ENCODE data around the gene PLPPR1.

Gene PLPPR1

GRCh38 chr9:101309139-101309538 lies 280.6 kb downstream of the PLPPR1 start:
- ChIA-PET CTCF (interaction anchor here (0.8 kb wide), 1 partner anchor 707 kb away, joined by 4 read pairs; no protein-coding TSS in a partner anchor), POLR2A (ENCODE audit: low non-redundant PET) (no interaction called here)
- DNase-seq (ENCODE audit: low spot score) = no peak
- no peak overlapping the region for H3K27ac ChIP-seq
- no peak for TF ChIP-seq CTCF (conservative IDR thresholded peaks at IDR 0.05; ENCODE audit: low read depth)

GRCh38 chr9:101311191-101311590 lies 282.7 kb downstream of the PLPPR1 start:
- DNase-seq (ENCODE audit: low spot score) = no peak
- POLR2A ChIA-PET (ENCODE audit: low non-redundant PET) = interaction anchor here (0.9 kb wide), 1 partner anchor 712 kb away, joined by 3 read pairs; no protein-coding TSS in a partner anchor
- H3K27ac ChIP-seq = no peak overlapping the region
- CTCF ChIA-PET = interaction anchor here (0.7 to 2.4 kb wide), 15 partner anchors 8 to 709 kb away, joined by 3 to 42 read pairs (median 5); no protein-coding TSS in a partner anchor
- no peak for TF ChIP-seq CTCF (conservative IDR thresholded peaks at IDR 0.05; ENCODE audit: low read depth)

GRCh38 chr9:101311758-101312420 lies 283.4 kb downstream of the PLPPR1 start:
- TF ChIP-seq CTCF (conservative IDR thresholded peaks at IDR 0.05; ENCODE audit: low read depth) = peak; percentile 84
- DNase-seq (ENCODE audit: low spot score) = peak; percentile 70
- CTCF ChIA-PET = interaction anchor here (0.5 to 2.4 kb wide), 20 partner anchors 8 to 987 kb away, joined by 3 to 42 read pairs (median 4); no protein-coding TSS in a partner anchor
- H3K27ac ChIP-seq = no peak overlapping the region
- POLR2A ChIA-PET (ENCODE audit: low non-redundant PET) = interaction anchor here (0.9 kb wide), 1 partner anchor 713 kb away, joined by 3 read pairs; no protein-coding TSS in a partner anchor

- CTCF ChIA-PET = interaction anchor here (0.9 to 2.4 kb wide), 4 partner anchors 30 to 711 kb away, joined by 3 to 42 read pairs (median 6); no protein-coding TSS in a partner anchor
- H3K27ac ChIP-seq = no peak overlapping the region
- DNase-seq (ENCODE audit: low spot score) = no peak
- no peak for TF ChIP-seq CTCF (conservative IDR thresholded peaks at IDR 0.05; ENCODE audit: low read depth)
- POLR2A ChIA-PET (ENCODE audit: low non-redundant PET) = no interaction called here
These were observed 284.1 kb downstream of the PLPPR1 start for GRCh38 chr9:101312661-101313060.

GRCh38 chr9:101315112-101315450 lies 286.6 kb downstream of the PLPPR1 start:
- POLR2A ChIA-PET (ENCODE audit: low non-redundant PET) = no interaction called here
- no peak for TF ChIP-seq CTCF (conservative IDR thresholded peaks at IDR 0.05; ENCODE audit: low read depth)
- no peak for DNase-seq (ENCODE audit: low spot score)
- CTCF ChIA-PET = interaction anchor here (1.2 kb wide), 1 partner anchor 80 kb away, joined by 3 read pairs; no protein-coding TSS in a partner anchor
- H3K27ac ChIP-seq = no peak overlapping the region

- CTCF ChIA-PET = no interaction called here
- no peak overlapping the region for H3K27ac ChIP-seq
- POLR2A ChIA-PET (ENCODE audit: low non-redundant PET) = no interaction called here
- no peak for TF ChIP-seq CTCF (conservative IDR thresholded peaks at IDR 0.05; ENCODE audit: low read depth)
- DNase-seq (ENCODE audit: low spot score) = no peak
These were observed 289.2 kb downstream of the PLPPR1 start for GRCh38 chr9:101317735-101318134.
